ENCODE measurements around the gene RAET1G.
A peak's percentile ranks its signal among the peaks of the same experiment; 100 is the strongest.
"Not testable (repeated sequence)": the region's sequence is repeated elsewhere in the genome, so short reads cannot be mapped to it uniquely, and the experiment has no call there.

RAET1G gene

GRCh38 chr6:149954328-149954983 lies 31.5 kb upstream of the RAET1G start:
- DNase-seq (ENCODE audit: low read depth in 1 of 2, low spot score in 1 of 2) = not testable (repeated sequence)

DNA sequence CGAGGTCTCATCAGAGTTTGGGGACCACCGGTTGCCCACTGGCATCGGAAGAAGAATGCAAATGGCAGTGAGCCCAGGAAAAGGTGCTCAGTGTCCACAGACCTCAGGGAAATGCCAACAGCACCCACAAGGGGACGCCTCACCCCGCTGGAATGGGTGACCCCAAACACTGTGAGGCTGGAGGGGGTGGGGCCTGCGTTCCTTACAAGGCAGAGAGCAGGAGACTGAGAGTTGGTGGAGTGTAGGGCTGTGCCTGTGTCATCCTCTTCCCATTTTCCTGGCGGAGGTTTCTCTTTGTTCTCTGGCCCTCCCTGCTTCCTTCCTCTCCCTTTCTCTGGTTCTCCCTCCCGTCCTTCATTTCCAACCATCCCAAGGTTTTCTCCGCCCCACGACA lies 31.0 kb upstream of the RAET1G start:
- not testable (repeated sequence) for DNase-seq (ENCODE audit: low read depth in 1 of 2, low spot score in 1 of 2)

DNA sequence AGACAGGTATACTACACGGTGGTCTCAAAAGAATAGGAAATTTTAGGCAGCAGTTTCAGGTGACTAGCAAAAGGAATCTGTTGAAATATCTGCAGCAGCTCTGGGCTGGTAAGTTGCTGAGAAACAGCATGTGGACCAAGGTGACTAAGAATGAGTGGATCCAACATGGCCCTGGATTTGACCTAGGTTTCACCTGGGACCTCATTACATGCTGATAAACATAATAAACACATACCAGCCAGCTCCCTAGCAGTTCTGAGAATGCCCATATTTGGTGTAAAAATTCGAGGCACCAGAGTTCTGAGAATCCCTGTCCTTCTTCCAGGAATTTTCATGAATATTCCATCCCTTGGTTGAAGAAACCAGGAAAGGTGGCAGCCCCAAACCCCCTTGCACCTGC lies 30.5 kb upstream of the RAET1G start:
- not testable (repeated sequence) for DNase-seq (ENCODE audit: low read depth in 1 of 2, low spot score in 1 of 2)

DNA sequence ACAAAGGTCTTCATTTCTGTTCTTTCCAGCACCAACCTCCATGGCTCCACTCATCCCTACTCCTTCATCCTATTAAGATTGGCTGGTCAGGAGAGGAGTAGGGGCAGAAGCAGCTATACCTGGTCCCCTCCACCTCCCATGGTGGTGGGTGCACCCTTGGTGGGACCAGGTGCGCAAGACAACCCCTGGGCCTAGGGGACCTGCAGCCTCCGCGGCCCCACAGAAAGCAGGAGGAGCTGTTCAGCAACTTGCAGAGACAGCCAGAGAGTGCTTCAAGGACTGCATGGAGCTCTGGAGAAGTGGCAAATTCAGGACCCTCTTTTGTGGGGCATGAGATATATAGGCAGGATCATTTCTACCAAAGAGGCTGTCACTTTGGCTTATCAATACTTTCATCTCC lies 28.7 kb upstream of the RAET1G start:
- no peak for DNase-seq (ENCODE audit: low read depth in 1 of 2, low spot score in 1 of 2)

DNA sequence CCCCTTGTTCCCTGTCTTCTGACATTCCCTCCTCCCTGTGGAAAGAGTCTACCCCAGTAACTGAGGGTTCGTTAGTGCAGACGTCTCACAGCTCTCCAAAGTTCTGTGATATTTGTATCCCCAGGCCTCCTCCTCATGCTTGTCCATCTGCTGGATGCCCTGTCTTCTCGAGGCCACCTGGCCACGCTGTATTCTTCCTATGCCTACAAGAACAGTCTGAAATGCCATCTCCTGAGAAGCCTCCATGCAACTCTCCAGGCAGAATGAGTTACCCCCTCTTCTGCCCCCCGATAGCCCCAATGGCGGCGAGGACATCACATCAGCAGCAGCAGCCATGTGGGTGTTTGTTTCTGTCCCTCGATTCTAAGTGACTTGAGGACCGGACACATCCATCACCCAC lies 28.2 kb upstream of the RAET1G start:
- DNase-seq (ENCODE audit: low read depth in 1 of 2, low spot score in 1 of 2) = no peak

DNA sequence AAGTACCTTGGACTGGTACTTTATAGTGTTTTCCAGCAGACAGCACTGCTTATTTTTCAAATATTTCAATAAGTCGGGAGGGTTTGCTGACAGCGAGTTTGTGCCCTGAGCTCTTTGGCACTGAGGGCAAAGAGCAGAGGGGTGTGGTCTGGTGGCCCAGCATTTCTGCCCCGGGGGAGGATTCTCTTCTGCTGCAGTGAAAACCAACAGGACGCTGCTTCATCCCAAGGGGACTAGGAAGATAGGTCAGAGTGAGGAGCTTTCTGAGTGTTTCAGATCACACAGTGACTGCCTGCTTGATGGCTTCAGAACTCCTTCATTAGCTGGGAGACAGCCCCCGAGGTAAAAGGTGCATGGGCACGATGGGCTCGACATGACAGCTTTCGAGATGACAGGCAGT lies 27.5 kb upstream of the RAET1G start:
- DNase-seq (ENCODE audit: low read depth in 1 of 2, low spot score in 1 of 2) = no peak

DNA sequence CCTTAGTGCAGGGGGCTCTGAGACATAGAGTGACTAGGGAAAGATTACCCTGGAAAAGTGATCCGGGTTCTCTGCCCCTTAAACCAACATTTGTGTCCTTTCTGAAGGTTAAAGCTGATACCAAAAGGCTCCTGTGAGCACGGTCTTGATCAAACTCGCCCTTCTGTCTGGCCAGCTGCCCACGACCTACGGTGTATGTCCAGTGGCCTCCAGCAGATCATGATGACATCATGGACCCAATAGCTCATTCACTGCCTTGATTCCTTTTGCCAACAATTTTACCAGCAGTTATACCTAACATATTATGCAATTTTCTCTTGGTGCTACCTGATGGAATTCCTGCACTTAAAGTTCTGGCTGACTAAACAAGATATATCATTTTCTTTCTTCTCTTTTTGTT lies 25.7 kb upstream of the RAET1G start:
- no peak for DNase-seq (ENCODE audit: low read depth in 1 of 2, low spot score in 1 of 2)

GRCh38 chr6:149948011-149948410 lies 25.1 kb upstream of the RAET1G start:
- no peak for DNase-seq (ENCODE audit: low read depth in 1 of 2, low spot score in 1 of 2)

- not testable (repeated sequence) for DNase-seq (ENCODE audit: low read depth in 1 of 2, low spot score in 1 of 2)
Measured at GRCh38 chr6:149947533-149947932, 24.6 kb upstream of the RAET1G start.

- DNase-seq (ENCODE audit: low read depth in 1 of 2, low spot score in 1 of 2) = not testable (repeated sequence)
Measured at GRCh38 chr6:149946631-149947030, 23.7 kb upstream of the RAET1G start.

- not testable (repeated sequence) for DNase-seq (ENCODE audit: low read depth in 1 of 2, low spot score in 1 of 2)
Measured at GRCh38 chr6:149945276-149945675, 22.4 kb upstream of the RAET1G start.

- DNase-seq (ENCODE audit: low read depth in 1 of 2, low spot score in 1 of 2) = not testable (repeated sequence)
Measured at GRCh38 chr6:149943321-149943720, 20.4 kb upstream of the RAET1G start.

GRCh38 chr6:149942461-149942829 lies 19.5 kb upstream of the RAET1G start:
- no peak for DNase-seq (ENCODE audit: low read depth in 1 of 2, low spot score in 1 of 2)

DNA sequence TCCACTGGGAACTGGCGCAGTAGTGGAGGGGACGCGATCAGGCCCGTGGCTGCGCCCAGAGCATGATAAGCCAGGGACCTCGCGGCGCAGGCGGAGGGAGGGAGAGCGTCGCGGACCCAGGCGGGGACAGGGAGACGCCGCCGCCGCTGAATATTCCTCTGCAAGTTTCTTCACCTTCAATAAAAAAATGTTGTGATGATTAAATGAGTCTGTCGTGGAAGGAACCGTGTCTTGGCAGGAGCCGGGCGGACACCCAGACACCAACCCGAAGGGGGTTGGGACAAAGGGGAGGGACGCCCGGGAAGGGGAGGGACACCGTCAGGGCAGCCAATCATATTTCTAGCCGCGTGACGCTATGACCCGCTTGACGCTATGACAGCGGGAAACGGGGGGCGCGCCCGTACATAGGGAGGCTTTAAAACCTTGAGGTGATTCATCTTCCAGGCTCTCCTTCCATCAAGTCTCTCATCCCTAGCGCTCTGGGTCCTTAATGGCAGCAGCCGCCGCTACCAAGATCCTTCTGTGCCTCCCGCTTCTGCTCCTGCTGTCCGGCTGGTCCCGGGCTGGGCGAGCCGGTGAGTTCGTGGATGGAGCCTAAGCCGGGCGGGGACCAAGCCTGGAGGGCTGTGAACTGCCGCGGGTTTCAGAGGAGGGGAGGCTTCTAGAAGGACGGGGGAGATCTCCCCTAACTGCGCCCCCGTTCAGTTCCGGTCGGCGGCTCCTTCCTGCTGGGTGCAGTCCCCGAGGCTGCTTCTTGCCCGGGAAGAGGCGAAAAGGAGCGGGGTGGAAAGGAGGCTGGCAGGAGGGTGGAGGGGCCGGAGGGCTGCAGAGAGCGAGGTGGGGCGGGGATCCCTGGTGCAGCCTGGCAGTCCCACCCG lies 18.9 kb upstream of the RAET1G start, which contains the start of gene ULBP2:
ULBP2 (plus strand) TSS at position 432 of the 878 bp plus-strand sequence; CDS start at position 491, 59 bp downstream.
- DNase-seq (ENCODE audit: low read depth in 1 of 2, low spot score in 1 of 2) = peak; percentile 70 to 78

DNA sequence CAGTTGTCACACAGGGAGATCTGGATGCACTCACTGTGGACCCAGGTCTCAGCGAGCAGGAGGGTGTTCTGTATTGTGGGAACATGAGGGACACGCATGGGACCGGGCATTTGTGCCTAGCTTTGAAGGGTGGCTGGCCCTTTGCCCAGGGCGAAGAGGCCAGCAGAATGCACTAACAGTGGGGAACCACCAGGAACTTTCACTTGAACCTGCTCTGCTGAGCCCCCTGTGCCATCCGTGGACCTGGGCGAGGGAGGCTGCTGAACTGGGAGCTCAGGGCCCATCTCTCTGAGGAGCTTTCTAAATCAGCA lies 17.7 kb upstream of the RAET1G start:
- no peak for DNase-seq (ENCODE audit: low read depth in 1 of 2, low spot score in 1 of 2)

- no peak for DNase-seq (ENCODE audit: low read depth in 1 of 2, low spot score in 1 of 2)
Measured at GRCh38 chr6:149939909-149940671, 17.2 kb upstream of the RAET1G start.

DNA sequence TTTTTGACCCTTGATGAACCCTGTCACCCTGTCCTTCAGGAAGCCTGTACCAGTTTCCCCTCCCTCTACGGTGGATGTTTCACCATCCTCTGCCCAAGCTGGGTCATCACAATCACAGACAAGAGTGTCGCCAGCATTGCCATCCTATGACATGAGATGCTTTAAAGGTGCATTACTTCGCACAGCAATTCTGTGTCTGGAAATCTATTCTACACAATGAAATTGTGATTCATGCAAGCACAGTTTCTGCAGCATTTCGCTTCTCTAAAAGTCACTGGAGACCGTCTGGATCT lies 16.4 kb upstream of the RAET1G start:
- DNase-seq (ENCODE audit: low read depth in 1 of 2, low spot score in 1 of 2) = no peak

GRCh38 chr6:149938571-149939355 lies 15.8 kb upstream of the RAET1G start:
- DNase-seq (ENCODE audit: low read depth in 1 of 2, low spot score in 1 of 2) = no peak

DNA sequence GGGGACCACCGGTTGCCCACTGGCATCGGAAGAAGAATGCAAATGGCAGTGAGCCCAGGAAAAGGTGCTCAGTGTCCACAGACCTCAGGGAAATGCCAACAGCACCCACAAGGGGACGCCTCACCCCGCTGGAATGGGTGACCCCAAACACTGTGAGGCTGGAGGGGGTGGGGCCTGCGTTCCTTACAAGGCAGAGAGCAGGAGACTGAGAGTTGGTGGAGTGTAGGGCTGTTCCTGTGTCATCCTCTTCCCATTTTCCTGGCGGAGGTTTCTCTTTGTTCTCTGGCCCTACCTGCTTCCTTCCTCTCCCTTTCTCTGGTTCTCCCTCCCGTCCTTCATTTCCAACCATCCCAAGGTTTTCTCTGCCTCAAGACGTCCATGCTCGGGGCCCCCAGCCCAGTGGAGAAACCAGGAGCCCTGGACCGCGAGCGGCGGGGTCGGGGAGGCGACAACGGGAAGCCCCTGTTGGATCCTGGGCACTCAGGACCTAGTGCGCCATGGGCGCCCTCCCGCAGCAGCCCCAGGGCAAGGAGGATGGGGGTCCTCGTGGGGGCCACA lies 15.2 kb upstream of the RAET1G start:
- not testable (repeated sequence) for DNase-seq (ENCODE audit: low read depth in 1 of 2, low spot score in 1 of 2)

DNA sequence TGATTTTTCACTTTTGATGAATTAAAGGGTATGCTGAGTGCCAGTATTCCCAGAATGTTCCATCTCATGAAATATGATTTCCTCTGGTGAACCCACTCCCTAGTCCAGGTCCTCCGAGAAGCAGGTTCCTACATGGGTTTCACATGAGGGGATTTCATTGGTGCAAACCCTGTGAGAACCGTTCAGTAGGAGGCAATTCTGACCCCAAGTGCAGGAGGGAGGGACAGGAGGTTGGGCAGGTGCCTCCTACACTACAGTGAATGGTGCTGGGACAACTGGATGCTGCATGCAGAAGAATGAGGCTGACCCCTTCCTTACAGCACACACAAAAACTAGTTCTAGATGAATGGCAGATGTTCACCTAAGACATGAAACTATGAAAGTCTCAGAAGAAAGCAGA lies 13.8 kb upstream of the RAET1G start:
- no peak for DNase-seq (ENCODE audit: low read depth in 1 of 2, low spot score in 1 of 2)

DNA sequence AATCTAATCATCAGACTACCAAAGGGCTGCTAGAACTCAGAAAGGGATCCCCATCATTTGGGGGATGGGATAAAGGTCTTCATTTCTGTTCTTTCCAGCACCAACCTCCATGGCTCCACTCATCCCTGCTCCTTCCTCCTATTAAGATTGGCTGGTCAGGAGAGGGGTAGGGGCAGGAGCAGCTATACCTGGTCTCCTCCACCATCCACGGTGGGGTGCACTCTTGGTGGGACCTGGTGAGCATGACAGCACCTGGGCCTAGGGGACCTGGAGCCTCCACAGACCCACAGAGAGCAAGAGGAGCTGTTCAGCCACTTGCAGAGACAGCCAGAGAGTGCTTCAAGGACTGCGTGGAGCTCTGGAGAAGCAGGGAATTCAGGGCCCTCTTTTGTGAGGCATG lies 12.7 kb upstream of the RAET1G start:
- DNase-seq (ENCODE audit: low read depth in 1 of 2, low spot score in 1 of 2) = no peak

Measured in stimulated activated CD4-positive, alpha-beta T cell treated with anti-CD3 and anti-CD28 coated beads, Interleukin-15, amount 100 ng/mL, for 1 hour (primary cell).